GM08714 (cell line): ENCODE data around the gene ZNF215.
"Not testable (repeated sequence)": the region's sequence is repeated elsewhere in the genome, so short reads cannot be mapped to it uniquely, and the experiment has no call there.

Experiments
- H3K4me3 ChIP-seq: fragments of 200-500 bp; sonication (Bioruptor generic); 2 replicates; pipeline ENCODE4 v1.5.1; 2014; ENCODE audit warnings: mild to moderate bottlenecking, low read length, inconsistent platforms
- ZNF274 ChIP-seq: IDR thresholded peaks from 2 replicates; pipeline ENCODE4 v1.6.1; 2012; ENCODE audit warnings: mild to moderate bottlenecking, low read depth, low read length

ZNF215 gene

GRCh38 chr11:6926208-6927029 is at the start of gene ZNF215:
TSS of gene ZNF215 (plus strand) at chr11:6926426. CDS start at chr11:6932273, 5,847 bp downstream.
- peak within 1 kb of the TSS; percentile 66 for H3K4me3 ChIP-seq

GRCh38 chr11:6876914-6877313 is 49.3 kb upstream of the ZNF215 start:
- no peak overlapping the region for H3K4me3 ChIP-seq
- no peak for TF ChIP-seq ZNF274

More at GRCh38 chr11:6926208-6927029, at the start of gene ZNF215:
- no peak for TF ChIP-seq ZNF274

DNA sequence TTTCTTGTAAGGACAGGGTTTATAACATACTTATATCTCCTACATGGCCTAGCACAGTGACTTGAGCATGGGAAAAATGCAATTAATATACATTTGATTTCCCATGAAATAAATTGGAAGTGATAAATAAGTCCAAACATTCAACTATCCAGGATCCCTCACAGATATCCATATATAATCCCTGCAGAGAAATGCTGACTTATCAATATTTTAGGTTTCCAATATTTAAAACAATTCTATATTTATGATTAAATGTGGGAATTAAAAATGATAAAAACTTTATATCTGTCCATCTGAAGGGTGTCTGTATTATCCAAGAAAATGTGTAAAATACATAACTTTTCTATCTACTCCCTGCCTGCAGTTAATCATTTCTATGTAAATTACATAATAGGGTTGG is 43.5 kb upstream of the ZNF215 start:
- no peak overlapping the region for H3K4me3 ChIP-seq
- no peak for TF ChIP-seq ZNF274

DNA sequence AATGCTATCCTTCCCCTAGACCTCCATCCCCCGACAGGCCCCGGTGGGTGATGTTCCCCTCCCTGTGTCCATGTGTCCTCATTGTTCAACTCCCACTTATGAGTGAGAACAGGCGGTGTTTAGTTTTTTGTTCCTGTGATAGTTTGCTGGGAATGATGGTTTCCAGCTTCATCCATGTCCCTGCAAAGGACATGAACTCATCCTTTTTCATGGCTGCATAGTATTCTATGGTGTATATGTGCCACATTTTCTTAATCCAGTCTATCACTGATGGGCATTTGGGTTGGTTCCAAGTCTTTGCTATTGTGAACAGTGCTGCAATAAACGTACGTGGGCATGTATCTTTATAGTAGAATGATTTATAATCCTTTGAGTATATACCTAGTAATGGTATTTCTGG is 38.5 kb upstream of the ZNF215 start:
- not testable (repeated sequence) for H3K4me3 ChIP-seq

DNA sequence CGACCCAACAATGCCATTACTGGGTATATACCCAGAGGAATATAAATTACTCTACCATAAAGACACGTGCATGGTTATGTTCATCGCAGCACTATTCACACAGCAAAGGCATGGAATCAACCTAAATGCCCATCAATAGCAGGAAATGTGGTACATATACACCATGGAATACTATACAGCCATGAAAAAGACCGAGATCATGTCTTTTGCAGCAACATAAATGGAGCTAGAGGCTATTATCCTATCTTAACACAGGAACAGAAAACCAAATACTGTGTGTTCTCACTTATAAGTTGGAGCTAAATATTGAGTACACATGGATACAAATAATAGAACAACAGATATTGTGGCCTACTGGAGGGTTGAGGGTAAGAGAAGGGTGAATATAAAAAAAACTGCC is 37.4 kb upstream of the ZNF215 start:
- no peak overlapping the region for H3K4me3 ChIP-seq
- no peak for TF ChIP-seq ZNF274

DNA sequence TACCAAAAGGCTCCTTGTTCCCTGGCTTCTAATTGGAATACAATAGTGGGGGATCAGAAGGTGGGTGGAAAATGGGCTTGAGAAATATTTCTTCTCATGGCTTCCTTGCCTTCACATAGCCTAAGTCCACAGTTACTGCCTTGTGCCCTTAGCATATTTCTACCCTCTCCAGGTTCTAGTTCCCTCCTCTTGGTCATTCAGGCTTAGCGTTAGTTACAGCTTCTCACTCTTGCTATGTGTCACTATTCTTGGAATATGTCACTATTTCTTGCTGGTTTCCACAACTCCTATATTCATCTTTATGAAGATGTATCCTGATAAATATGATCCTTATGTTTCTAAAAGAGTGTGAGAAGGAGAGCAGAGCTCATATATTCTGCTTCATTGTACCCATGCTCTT is 36.4 kb upstream of the ZNF215 start:
- no peak overlapping the region for H3K4me3 ChIP-seq

GRCh38 chr11:6892400-6892799 is 33.8 kb upstream of the ZNF215 start, which contains the start of gene OR2D2:
TSS of gene OR2D2 (minus strand) at chr11:6892500. CDS start at chr11:6892500, 0 bp downstream.
- no peak for TF ChIP-seq ZNF274
- H3K4me3 ChIP-seq, result no peak within 1 kb of the TSS

More for the DNA sequence above, 36.4 kb upstream of the ZNF215 start:
- TF ChIP-seq ZNF274, result no peak

- no peak overlapping the region for H3K4me3 ChIP-seq
- TF ChIP-seq ZNF274, result no peak
Observed at GRCh38 chr11:6894097-6894496, 32.1 kb upstream of the ZNF215 start.

GRCh38 chr11:6895010-6895409 is 31.2 kb upstream of the ZNF215 start:
- TF ChIP-seq ZNF274, result no peak
- H3K4me3 ChIP-seq, result no peak overlapping the region

GRCh38 chr11:6898911-6899310 is 27.3 kb upstream of the ZNF215 start:
- H3K4me3 ChIP-seq, result no peak overlapping the region
- no peak for TF ChIP-seq ZNF274

DNA sequence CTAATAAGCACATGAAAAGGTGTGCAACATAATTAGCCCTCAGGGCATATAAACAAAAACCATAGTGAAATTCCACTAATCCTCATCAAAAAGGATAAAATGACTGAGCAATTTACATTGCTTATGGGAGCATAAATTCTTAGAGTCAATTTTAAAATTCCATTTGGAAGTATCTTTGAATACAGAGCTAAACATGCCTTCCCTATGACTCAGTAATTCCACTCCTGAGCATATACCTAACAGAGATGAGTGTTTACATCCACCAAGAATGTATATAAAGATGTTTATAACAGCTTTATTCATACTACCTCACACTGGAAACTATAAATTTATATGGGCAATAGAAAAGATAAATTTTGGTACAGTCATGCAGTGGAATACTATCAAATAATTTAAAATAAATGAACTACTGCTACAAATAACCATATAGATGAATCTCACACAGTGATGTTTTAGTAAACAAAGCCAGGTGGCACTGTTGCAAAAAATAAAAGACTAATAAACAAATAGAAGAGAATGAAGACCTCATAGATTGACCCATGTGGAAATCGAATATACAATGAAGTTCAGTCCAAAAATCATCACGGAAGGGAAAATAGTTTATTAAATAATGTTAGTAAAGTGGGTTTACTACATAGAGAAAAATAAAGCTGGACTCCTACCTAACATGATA is 25.8 kb upstream of the ZNF215 start:
- no peak overlapping the region for H3K4me3 ChIP-seq
- no peak for TF ChIP-seq ZNF274

- not testable (repeated sequence) for H3K4me3 ChIP-seq
Observed at GRCh38 chr11:6904804-6905203, 21.4 kb upstream of the ZNF215 start.

GRCh38 chr11:6911378-6911777 is 14.8 kb upstream of the ZNF215 start:
- TF ChIP-seq ZNF274, result no peak
- H3K4me3 ChIP-seq, result no peak overlapping the region

- no peak for TF ChIP-seq ZNF274
- no peak overlapping the region for H3K4me3 ChIP-seq
Observed at GRCh38 chr11:6911948-6912347, 14.3 kb upstream of the ZNF215 start.

DNA sequence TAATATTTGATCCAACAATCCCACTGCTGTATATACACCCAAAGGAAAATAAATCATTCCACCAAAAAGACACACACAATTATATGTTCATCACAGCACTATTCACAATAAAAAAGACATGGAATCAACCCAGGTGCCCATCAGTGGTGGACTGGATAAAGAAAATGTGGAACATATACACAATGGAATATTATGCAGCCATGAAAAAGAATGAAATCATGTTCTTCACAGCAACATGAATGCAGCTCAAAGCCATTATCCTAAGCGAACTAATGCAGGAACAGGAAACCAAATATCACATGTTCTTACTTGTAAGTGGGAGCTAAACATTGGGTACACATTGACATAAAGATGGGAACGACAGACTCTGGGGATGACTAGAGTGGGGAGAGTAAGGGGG is 6.5 kb upstream of the ZNF215 start:
- no peak for TF ChIP-seq ZNF274
- H3K4me3 ChIP-seq, result no peak overlapping the region
